ENCODE data around the gene AOC2.

GRCh38 chr17:42898147-42898811 is 53.9 kb downstream of the AOC2 start:
- TF ChIP-seq GATA2 (IDR thresholded peaks at IDR 0.05; ENCODE audit: low read depth, low read length) (no peak), GATA3 (IDR thresholded peaks at IDR 0.05; ENCODE audit: low read depth, low read length) (no peak)

Data from SH-SY5Y (cell line).